ENCODE measurements around the gene LRRC25.

Gene LRRC25

DNA sequence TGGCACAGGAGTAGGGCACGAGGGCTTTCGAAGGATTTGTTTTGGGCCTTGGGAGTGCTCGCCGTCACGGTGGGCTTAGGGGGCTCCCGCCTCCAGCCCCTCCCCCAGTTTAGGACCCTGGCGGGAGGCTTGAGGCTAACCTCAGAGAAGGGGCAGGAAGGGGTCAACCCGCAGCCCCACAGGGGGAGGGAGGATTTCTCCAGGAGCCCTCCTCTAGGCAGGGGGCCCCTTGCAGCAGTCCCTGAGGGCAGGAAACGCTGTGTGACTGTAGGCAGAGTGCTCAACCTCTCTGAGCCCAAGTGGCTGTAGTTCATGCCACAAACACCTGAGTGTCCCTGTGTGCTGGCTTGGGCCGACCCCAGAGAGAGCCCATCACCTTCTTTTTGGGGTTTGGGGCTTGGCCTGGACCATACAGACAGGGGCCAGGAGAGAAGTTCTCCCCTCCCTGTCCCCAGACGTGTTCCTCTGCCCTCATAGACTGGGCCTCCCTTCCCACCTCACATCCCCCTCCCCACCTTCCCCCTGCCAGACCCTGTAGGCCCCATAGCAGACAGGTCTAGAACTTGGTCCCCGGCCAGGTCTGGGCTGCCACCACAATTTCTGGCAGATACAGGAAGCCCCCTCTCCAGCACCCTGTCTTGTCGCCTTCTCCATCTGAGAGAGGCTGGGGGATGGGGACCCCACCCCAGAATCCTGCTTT lies 32.4 kb upstream of the LRRC25 start (continued):
- TF ChIP-seq HOXD13 (CRISPR knock-in tag; IDR thresholded peaks at IDR 0.05; ENCODE audit: borderline replicate concordance) (no peak), YY1 (tag by site-specific recombination; IDR thresholded peaks at IDR 0.05) (no peak), ZNF768 (tag by site-specific recombination; IDR thresholded peaks at IDR 0.05) (peak; percentile 99), ZNF544 (tag by site-specific recombination; IDR thresholded peaks at IDR 0.05) (no peak), ZSCAN30 (tag by site-specific recombination; IDR thresholded peaks at IDR 0.05) (peak; percentile 62; the same call in 1 of the 2 replicates), GLI2 (tag by site-specific recombination; IDR thresholded peaks at IDR 0.05; ENCODE audit: borderline replicate concordance, low read depth) (no peak), ZNF621 (tag by site-specific recombination; IDR thresholded peaks at IDR 0.05) (no peak), ZNF391 (tag by site-specific recombination; IDR thresholded peaks at IDR 0.05; ENCODE audit: borderline replicate concordance, low read depth) (no peak), GLIS1 (tag by site-specific recombination; IDR thresholded peaks at IDR 0.05) (peak; percentile 86), ZNF624 (tag by site-specific recombination; IDR thresholded peaks at IDR 0.05) (no peak), ZFHX2 (tag by site-specific recombination; conservative IDR thresholded peaks at IDR 0.05) (no peak), ZNF677 (tag by site-specific recombination; IDR thresholded peaks at IDR 0.05) (peak; percentile 7; the same call in 1 of the 2 replicates), ZNF426 (tag by site-specific recombination; IDR thresholded peaks at IDR 0.05) (no peak)
- TF ChIP-seq, protein P1, sequence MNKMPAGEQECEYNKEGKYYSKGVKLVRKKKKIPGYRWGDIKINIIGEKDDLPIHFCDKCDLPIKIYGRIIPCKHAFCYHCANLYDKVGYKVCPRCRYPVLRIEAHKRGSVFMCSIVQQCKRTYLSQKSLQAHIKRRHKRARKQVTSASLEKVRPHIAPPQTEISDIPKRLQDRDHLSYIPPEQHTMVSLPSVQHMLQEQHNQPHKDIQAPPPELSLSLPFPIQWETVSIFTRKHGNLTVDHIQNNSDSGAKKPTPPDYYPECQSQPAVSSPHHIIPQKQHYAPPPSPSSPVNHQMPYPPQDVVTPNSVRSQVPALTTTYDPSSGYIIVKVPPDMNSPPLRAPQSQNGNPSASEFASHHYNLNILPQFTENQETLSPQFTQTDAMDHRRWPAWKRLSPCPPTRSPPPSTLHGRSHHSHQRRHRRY (tag by site-specific recombination; IDR thresholded peaks at IDR 0.05): no peak
- TF ChIP-seq, protein P2, sequence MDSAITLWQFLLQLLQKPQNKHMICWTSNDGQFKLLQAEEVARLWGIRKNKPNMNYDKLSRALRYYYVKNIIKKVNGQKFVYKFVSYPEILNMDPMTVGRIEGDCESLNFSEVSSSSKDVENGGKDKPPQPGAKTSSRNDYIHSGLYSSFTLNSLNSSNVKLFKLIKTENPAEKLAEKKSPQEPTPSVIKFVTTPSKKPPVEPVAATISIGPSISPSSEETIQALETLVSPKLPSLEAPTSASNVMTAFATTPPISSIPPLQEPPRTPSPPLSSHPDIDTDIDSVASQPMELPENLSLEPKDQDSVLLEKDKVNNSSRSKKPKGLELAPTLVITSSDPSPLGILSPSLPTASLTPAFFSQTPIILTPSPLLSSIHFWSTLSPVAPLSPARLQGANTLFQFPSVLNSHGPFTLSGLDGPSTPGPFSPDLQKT (IDR thresholded peaks at IDR 0.05; ENCODE audit: borderline replicate concordance, low read depth, low read length): no peak
- TF ChIP-seq, protein P3, sequence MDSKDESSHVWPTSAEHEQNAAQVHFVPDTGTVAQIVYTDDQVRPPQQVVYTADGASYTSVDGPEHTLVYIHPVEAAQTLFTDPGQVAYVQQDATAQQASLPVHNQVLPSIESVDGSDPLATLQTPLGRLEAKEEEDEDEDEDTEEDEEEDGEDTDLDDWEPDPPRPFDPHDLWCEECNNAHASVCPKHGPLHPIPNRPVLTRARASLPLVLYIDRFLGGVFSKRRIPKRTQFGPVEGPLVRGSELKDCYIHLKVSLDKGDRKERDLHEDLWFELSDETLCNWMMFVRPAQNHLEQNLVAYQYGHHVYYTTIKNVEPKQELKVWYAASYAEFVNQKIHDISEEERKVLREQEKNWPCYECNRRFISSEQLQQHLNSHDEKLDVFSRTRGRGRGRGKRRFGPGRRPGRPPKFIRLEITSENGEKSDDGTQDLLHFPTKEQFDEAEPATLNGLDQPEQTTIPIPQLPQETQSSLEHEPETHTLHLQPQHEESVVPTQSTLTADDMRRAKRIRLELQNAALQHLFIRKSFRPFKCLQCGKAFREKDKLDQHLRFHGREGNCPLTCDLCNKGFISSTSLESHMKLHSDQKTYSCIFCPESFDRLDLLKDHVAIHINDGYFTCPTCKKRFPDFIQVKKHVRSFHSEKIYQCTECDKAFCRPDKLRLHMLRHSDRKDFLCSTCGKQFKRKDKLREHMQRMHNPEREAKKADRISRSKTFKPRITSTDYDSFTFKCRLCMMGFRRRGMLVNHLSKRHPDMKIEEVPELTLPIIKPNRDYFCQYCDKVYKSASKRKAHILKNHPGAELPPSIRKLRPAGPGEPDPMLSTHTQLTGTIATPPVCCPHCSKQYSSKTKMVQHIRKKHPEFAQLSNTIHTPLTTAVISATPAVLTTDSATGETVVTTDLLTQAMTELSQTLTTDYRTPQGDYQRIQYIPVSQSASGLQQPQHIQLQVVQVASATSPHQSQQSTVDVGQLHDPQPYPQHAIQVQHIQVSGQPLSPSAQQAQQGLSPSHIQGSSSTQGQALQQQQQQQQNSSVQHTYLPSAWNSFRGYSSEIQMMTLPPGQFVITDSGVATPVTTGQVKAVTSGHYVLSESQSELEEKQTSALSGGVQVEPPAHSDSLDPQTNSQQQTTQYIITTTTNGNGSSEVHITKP (tag by site-specific recombination; IDR thresholded peaks at IDR 0.05): peak; percentile 8

DNA sequence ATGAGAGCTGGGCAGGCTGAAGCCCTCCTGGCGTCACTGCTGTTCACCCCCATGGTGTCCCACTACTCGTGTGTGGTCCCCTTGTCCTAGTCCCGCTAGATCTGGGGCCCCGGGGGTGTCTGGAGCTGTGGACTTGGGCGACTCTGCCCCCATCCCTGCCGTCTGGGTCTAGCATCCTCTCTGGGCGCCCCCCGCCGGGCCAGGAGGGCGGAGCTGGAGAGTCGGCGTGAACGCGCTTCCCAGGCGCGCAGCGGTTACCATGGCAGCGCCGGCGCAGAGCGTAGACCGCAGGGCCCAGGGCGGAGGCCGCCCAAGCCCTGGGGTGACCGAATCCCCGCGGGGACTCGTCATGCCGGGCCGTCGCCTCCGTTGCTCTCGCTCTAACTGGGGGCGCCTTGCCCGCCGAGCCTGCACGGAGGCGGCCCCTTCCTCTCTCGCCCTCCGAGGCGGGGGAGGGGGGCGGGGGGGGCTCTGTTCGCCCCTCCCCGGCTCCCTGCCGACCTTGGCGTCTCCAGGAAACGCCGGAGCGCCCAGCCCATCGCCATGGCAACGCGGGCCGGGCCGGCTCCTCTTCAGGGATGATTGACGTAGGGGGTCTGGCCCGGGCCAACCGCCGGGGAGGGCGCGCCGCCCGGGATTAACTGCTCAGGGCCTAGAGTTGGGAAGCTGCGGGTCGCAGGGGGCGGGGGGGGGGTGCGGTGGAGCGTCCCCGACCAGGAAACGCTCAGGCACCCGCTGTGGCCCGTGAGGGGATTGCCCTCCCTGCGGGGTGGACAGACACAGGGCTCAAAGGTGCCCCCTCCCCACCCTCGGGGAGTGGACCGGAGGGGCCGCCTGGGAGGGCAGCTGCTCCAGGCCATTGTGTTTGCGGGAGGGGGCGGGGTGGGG lies 31.6 kb upstream of the LRRC25 start:
- no peaks in the 10 kb centered on the region for H3K36me3 ChIP-seq (ENCODE audit: control insufficient read depth in 2 of 2, insufficient read depth in 1 of 2, low read length in 2 of 2)
- peaks cover 17% of the 10 kb centered on the region for H3K4me1 ChIP-seq (ENCODE audit: control insufficient read depth, insufficient read depth, low read length)
- POLR2A ChIA-PET: interaction anchor here (0.8 to 1.7 kb wide), 4 partner anchors 8 to 148 kb away, joined by 3 to 6 read pairs (median 4); partner anchors contain the start of genes JUND and SSBP4
- H3K9me3 ChIP-seq (ENCODE audit: control insufficient read depth, insufficient read depth, low read depth, low read length): no peaks in the 10 kb centered on the region
- H3K27ac ChIP-seq (ENCODE audit: extremely low read depth, low read depth, low read length): peak overlapping the region; percentile 41; the same call in 1 of the 2 replicates
- CTCF ChIA-PET: interaction anchor here (0.6 to 1.3 kb wide), 5 partner anchors 10 to 122 kb away, joined by 3 to 7 read pairs (median 3); partner anchors contain the start of gene SSBP4
- peak overlapping the region; percentile 54 for H3K4me3 ChIP-seq (ENCODE audit: low read depth, low read length)
- TF ChIP-seq ZNF530 (tag by site-specific recombination; IDR thresholded peaks at IDR 0.05; ENCODE audit: low read depth): no peak
- no peak for TF ChIP-seq ZNF274 (IDR thresholded peaks at IDR 0.05; ENCODE audit: low read length)
- TF ChIP-seq ZNF274 (tag by site-specific recombination; IDR thresholded peaks at IDR 0.05; ENCODE audit: borderline replicate concordance): no peak
- TF ChIP-seq WT1 (tag by site-specific recombination; IDR thresholded peaks at IDR 0.05): no peak; the same call in 1 of the 2 replicates
- peak; percentile 70 for TF ChIP-seq SP2 (tag by site-specific recombination; IDR thresholded peaks at IDR 0.05)
- TF ChIP-seq, protein P4, sequence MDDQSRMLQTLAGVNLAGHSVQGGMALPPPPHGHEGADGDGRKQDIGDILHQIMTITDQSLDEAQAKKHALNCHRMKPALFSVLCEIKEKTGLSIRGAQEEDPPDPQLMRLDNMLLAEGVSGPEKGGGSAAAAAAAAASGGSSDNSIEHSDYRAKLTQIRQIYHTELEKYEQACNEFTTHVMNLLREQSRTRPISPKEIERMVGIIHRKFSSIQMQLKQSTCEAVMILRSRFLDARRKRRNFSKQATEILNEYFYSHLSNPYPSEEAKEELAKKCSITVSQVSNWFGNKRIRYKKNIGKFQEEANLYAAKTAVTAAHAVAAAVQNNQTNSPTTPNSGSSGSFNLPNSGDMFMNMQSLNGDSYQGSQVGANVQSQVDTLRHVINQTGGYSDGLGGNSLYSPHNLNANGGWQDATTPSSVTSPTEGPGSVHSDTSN (CRISPR knock-in tag; IDR thresholded peaks at IDR 0.05): no peak; the same call in none of the 2 replicates
- peak; percentile 63 for TF ChIP-seq KLF9 (tag by site-specific recombination; IDR thresholded peaks at IDR 0.05; ENCODE audit: low read depth)
- peak; percentile 15; the same call in 1 of the 2 replicates for TF ChIP-seq BCL11A (tag by site-specific recombination; IDR thresholded peaks at IDR 0.05; ENCODE audit: low read depth)
- TF ChIP-seq ZNF174 (tag by site-specific recombination; IDR thresholded peaks at IDR 0.05): no peak
- TF ChIP-seq ZNF707 (tag by site-specific recombination; IDR thresholded peaks at IDR 0.05): no peak
- peak; percentile 83 for TF ChIP-seq KLF8 (tag by site-specific recombination; IDR thresholded peaks at IDR 0.05)
- peak; percentile 64 for TF ChIP-seq GLIS2 (tag by site-specific recombination; IDR thresholded peaks at IDR 0.05)
- peak; percentile 88 for TF ChIP-seq ZBTB17 (tag by site-specific recombination; IDR thresholded peaks at IDR 0.05)

Data from HEK293 (cell line).